GM18517 (cell line): ENCODE measurements around the gene ATG7.

Experiments used
- ATAC-seq: cut with Tn5 transposase; IDR thresholded peaks from one replicate; pipeline ENCODE4 v1.9.1; 2021; ENCODE audit warnings: mild to moderate bottlenecking, moderate library complexity; ENCODE audit not compliant: unreplicated experiment

Gene ATG7

GRCh38 chr3:11271986-11272904 is at the start of gene ATG7:
ATG7 (plus strand) TSS chr3:11272397; CDS start chr3:11298696, 26,299 bp downstream.
- peak; percentile 95 for ATAC-seq

DNA sequence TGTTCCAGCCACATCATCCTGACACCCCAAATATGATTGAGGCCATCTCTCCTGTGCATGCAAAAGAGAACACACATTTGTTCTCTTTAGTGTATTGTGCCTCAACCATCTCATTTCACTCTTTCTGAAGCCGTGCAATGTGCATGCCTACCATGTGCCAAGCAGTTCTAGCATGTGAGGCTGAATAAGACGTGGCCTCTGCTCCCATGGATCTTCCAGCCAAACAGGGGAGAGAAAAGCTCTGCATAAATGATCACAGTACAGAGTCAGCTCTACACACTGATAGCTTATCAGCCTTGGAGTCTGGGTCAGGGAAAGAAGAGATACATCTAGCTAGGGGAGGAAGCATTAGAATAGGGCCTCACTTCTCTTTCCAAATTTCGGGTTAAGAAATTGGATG is 48.2 kb upstream of the ATG7 start:
- ATAC-seq = no peak

- no peak for ATAC-seq
These were observed 47.3 kb upstream of the ATG7 start for GRCh38 chr3:11224870-11225229.

GRCh38 chr3:11226042-11226370 is 46.2 kb upstream of the ATG7 start:
- ATAC-seq = no peak

GRCh38 chr3:11228041-11228440 is 44.2 kb upstream of the ATG7 start:
- ATAC-seq = no peak

DNA sequence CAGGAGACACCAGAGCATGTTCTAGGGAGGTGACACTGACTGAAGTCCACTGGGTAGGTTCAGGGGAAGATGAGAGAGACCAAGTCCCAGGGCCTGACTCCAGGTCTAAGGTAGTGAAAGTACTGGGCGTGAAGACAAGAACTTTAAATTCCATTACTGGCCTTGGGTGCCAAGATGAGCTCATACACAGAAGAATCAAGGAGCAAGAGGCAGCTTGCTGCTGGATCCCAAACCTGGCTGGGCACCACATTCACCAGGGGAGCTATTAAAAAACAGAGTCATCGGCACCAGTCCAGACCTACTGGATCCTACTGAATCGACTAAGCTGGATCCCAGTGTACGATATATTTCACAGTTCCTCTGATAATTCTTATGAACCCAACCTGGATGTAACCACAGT is 42.1 kb upstream of the ATG7 start:
- ATAC-seq = no peak

DNA sequence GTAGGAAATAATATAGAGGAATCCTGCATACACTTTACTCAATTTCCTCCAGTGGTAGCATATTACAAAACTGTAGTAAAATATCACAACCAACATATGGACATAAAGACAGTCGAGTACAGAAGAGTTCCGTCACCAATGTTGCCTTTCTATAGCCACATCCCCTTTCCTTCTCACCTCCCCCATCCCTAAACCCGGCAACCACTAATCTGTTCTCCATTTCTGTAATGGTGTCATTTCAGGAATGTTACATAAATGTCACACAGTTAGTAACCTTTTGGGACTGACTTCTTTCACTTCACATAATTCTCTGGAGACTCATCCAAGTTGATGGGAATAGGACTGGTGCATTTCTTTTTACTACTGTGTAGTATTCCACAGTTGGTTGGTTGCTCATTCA is 41.4 kb upstream of the ATG7 start:
- ATAC-seq = no peak

DNA sequence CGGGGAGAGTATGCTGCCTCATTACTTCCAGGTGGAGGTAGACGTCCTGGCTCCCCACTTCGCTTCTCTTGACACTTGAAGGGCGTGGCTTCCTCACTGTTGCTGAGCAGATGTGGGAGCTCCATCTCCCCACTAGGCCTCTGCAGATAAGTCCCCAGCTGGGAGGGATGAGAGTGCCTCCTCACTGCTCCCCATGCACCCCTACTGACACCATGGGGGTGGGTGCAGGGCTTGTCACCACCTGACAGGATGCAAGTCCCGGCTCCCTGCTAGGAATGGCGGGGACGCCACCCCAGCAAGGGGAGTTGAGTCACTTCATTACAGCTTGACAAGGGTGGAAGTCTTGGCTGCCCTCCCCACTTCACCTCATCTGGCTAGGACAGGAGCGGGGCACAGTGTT is 36.8 kb upstream of the ATG7 start:
- no peak for ATAC-seq

DNA sequence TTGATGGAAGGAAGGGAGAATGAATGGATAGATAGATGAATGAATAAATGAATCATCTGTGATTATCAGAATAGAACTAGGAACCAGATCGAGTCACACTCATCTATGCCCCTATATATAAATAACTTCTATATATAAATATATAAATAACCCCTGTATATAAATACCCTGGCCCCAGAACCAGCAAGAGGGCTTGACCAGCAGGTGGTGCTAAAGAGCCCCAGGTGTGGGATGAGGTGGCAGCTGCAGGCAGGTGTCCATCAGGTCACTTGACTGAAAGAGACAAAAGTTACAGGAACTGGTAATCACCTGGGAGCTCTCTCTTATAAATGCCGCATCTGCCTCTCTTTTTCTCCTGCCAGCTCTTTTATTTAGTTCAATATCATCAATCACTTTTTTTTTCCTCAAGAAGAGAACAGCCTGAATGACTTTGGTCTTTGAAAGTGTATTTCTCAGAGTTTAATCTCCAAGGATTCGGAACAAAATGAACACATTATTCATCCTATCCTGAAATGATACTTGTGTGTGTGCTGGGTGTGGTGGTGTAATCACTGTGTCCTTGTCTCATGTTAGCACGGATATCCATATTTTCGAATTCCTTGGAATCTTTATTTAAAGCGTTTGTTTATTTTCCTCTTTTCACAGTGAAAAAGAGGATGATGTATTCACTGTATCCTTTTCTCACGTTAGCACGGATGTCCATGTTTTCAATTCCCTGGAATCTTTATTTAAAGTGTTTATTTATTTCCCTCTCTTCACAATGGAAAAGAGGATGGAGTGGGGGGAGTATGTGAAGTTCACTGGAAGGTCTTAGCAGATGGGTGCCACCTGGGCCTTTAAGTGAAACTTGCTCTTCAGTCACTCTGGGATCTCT is 35.4 kb upstream of the ATG7 start:
- ATAC-seq = peak; percentile 61

GRCh38 chr3:11238060-11238459 is 34.1 kb upstream of the ATG7 start:
- no peak for ATAC-seq

DNA sequence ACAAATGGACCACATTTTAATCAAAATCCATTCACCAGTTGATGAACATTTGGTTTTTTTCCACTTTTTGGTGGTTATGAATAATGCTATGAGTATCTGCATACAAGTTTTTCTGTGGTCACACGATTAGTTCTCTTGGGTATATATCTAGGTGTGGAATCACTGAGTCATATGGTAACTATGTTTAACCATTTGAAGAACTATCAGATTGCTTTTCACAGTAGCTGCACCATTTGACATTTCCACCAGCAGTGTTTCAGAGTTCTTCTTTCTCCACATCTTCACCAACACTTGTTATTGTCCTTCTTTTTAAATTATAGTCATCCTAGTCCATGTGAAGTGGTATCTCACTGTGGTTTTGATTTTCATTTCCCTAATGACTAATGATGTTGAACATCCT is 33.3 kb upstream of the ATG7 start:
- ATAC-seq = no peak

DNA sequence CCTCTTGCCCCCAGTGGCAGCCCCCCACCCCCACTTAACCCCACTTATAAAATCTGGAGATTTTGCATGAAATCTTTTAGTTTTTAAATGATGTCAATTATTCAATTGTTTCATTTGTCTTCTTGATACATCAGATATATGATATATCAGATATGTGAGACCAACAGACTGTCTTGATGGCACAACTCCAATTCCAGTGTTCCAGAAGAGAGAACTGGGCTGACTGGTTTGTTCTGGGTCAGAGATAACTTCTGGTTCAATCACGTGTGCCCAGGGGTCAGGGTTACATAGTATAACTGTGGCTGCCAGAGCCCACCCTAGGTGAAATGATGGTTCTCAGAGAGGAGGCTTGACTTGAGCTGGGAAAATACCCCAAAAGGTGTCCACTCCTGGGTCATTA is 32.4 kb upstream of the ATG7 start:
- no peak for ATAC-seq

- no peak for ATAC-seq
These were observed 31.7 kb upstream of the ATG7 start for GRCh38 chr3:11240496-11240895.

- ATAC-seq = no peak
These were observed 28.0 kb upstream of the ATG7 start for GRCh38 chr3:11244121-11244677.

GRCh38 chr3:11245276-11245675 is 26.9 kb upstream of the ATG7 start:
- ATAC-seq = no peak

DNA sequence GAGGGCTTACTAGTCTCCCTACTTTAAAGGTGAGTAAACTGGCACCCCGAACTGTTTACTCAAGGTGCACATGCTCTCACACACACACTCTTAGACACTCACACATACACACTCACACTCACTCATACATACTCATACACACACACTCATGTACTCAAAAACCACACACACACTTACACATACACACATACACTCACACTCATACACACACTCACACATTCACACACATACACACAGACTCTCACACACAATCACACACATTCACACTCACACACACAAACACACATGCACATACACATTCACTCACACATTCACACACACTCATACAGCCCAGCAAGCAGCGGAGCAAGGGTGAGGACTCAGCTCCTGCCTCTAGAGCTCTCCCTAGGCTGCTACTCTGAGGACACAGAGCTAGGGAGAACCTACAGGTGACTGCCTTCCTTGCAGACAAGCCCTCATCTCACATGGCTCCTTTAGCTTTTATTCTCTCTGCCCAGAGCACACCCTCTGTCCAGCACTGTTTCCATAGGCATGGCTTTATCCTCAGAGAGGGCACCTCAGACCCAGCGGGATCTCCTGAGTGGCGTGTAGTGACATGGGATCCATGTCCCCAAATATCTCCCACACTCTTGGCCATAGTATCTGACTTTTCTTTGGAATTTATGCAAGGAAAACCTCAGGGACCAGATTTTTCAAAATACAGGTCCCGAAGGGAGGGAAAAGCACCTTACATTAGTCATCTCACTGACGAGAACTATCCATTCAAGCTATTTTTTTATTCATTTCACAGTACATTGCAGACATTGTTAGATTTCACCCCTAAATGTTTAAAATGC is 26.2 kb upstream of the ATG7 start:
- no peak for ATAC-seq

DNA sequence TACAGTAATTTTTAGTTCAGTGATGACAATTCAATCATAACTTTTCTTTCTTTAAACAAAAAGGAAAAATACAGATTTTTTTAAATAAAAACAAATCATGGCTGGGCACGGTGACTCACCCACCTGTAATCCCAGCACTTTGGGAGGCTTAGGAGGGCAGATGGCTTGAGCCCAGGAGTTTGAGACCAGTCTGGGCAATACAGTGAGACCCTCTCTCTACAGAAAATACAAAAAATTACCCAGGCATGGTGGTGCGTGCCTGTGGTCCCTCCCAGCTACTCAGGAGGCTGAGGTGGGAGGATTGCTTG is 25.6 kb upstream of the ATG7 start:
- ATAC-seq = no peak

DNA sequence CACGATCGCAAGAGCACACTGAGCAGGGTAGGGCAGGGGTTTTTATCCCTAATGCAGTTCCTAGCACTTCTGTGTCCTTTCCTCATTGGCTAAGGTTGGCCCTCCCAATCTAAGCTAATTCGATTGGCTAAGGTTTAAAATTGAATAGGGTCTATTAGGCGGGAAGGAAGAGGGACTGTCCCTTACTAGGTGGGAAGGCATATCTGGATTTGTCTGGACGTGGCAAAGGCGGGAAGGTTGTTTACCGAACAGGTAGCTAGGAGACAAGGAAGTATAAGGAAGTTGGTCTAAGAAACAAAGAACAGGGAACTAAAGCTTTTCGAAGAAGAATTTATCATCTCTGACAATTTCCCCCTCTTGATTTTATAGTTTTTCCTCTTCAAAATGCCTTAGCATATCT is 24.8 kb upstream of the ATG7 start:
- no peak for ATAC-seq

DNA sequence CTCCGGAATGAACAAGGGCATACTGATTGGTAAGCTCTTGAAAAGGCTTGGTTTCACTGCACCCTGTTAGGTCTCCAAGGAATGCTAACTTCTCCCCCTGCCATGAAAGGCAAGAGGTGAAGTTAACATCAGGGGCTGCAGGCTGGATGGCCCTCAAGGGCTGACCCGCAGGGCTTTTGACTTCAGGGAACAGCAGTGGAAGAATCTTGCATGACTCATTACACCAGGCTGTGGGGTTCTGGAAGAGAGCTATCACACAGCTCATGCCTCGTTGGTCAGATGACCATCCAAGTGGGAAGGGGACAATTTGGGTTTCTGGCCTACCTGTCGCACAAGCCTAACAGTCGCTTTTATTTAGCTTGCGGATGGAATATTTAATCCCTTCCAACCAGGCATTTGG is 23.6 kb upstream of the ATG7 start:
- ATAC-seq = no peak

DNA sequence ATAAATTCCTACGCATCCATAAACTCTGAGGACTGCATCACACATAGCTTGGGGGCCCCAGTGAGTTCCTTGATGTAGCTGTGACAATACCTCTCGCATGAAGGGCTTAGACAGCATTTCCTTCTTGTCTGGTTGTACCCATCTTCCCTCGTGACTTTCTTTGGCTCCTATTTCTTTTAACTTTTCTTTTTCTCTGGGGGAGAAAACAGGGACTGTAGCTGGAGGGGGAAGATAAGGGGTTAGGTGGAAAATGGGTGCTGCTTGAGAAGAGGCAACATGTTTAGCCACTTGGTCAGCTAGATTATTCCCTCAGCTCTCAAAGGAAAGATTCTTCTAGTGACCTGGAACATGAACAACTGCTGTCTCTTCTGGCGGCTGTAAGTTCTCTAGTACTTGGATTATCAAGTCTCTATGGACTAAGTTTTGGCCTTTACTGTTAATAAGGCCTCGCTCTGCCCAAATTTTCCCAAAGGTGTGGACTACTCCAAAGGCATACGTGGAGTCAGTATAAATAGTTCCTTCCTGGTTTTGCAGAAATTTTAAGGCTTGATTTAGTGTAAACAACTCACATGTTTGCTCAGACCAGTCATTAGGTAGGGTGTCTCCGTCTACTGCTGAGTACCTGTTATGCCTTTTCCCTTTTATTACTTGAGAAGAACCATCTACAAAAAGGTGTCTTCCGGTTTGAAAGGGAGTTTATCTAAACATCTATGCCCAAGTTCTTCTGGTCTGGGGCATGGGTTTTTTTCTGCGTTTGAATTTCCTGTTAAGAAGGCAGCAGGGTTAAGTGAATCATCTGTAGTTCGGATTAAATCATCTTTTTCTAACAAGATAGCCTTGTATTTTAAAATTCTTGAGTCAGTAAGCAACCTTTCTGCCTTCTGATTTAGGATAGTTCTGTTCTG is 21.0 kb upstream of the ATG7 start:
- no peak for ATAC-seq
